ENCODE measurements around the gene COMTD1. TPM values are rescaled to one million over a fixed set of nuclear protein-coding genes. Genes with fewer than 3 reads are reported as not detected.

Gene COMTD1
- total RNA-seq, 1 experiment from 2014 or later: 20.5 TPM

DNA sequence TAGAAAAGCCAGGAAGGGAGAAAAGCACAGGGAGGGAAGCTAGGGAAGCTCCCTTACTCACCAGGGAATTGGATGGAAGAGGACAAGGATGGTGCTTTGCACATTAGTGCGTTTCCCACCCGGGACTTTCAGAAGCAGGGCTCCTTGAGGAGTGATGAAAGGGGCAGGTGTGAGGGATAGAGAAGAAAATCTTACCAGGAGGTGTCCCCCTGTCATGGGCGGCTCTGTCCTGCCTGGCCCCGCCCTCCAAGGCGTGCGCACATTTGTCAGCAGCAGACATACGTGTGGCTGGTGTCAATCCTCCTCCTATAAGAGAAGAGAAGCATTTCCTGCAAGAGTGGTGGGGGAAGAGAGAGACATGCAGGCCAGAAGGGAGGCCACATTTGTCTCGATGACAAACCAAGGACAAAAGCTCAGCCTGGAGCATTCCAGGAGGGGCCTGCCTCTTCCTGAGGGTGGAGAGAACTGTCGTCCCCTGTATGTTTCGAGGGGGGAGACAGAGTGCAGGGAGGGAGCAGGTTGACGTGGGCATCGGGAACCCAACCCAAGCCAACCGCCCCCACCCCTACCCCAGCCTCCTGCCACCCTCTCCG, 47.4 kb upstream of the COMTD1 start:
- Histone ChIP-seq H3K9me3 (ENCODE audit: insufficient read depth, low read depth) (no peaks in the 10 kb centered on the region), H3K27me3 (ENCODE audit: insufficient read depth, low read depth) (no peaks in the 10 kb centered on the region), H3K36me3 (ENCODE audit: low read depth) (no peaks in the 10 kb centered on the region), H3K9me2 (ENCODE audit: insufficient read depth) (no peaks in the 10 kb centered on the region), H3K79me2 (ENCODE audit: low read depth) (0 out of 2 replicates have a peak, but pooled peaks cover under 1% of the 10 kb centered on the region), H4K20me1 (ENCODE audit: insufficient read depth) (no peaks in the 10 kb centered on the region), H3K4me3 (no peak overlapping the region), H3K27ac (no peak overlapping the region), H2AFZ (no peak overlapping the region), H3K4me1 (replicated peaks; ENCODE audit: insufficient read depth) (peaks cover 22% of the 10 kb centered on the region), H3K4me2 (no peak overlapping the region), H3F3A (ENCODE audit: insufficient read depth, low read depth) (peaks cover 8% of the 10 kb centered on the region)
- no TSS peak for BruUV-seq (replicated peaks)
- TF ChIP-seq, protein P1, sequence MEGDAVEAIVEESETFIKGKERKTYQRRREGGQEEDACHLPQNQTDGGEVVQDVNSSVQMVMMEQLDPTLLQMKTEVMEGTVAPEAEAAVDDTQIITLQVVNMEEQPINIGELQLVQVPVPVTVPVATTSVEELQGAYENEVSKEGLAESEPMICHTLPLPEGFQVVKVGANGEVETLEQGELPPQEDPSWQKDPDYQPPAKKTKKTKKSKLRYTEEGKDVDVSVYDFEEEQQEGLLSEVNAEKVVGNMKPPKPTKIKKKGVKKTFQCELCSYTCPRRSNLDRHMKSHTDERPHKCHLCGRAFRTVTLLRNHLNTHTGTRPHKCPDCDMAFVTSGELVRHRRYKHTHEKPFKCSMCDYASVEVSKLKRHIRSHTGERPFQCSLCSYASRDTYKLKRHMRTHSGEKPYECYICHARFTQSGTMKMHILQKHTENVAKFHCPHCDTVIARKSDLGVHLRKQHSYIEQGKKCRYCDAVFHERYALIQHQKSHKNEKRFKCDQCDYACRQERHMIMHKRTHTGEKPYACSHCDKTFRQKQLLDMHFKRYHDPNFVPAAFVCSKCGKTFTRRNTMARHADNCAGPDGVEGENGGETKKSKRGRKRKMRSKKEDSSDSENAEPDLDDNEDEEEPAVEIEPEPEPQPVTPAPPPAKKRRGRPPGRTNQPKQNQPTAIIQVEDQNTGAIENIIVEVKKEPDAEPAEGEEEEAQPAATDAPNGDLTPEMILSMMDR (conservative IDR thresholded peaks at IDR 0.05): no peak
- TF ChIP-seq EZH2 (IDR thresholded peaks at IDR 0.05; ENCODE audit: low read depth): no peak
- no peak for DNase-seq
- ChIA-PET POLR2A (ENCODE audit: unreplicated experiment) (no interaction called here), CTCF (no interaction called here)
- intact Hi-C loops (cut with micrococcal nuclease; ENCODE audit: unreplicated experiment): no loop called here

DNA sequence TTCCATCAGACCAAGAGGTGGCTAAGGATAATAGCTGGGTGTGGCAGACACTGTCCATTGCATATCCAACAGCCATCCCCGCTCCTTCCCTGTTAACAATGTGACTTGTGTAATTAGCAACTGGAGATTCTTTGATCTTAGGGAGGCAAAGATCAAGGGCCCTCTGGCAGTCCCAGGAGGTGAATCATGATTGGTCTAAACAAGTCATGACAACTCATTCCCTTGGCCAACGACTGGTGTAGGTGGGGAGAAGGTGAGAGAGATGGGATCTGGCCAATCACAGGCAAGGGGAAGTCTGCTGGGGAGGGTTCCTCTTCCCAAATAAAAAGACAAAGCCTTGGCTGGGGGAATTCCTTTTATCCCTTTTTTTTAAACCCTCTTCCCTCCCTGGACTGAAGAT, 46.2 kb upstream of the COMTD1 start:
- Histone ChIP-seq H3K9me3 (ENCODE audit: insufficient read depth, low read depth) (no peaks in the 10 kb centered on the region), H3K4me2 (peak overlapping the region; percentile 41; the same call in 1 of the 2 replicates), H3K27me3 (ENCODE audit: insufficient read depth, low read depth) (no peaks in the 10 kb centered on the region), H2AFZ (no peak overlapping the region), H3K4me1 (replicated peaks; ENCODE audit: insufficient read depth) (peaks cover 30% of the 10 kb centered on the region), H3K9me2 (ENCODE audit: insufficient read depth) (no peaks in the 10 kb centered on the region), H4K20me1 (ENCODE audit: insufficient read depth) (no peaks in the 10 kb centered on the region), H3K4me3 (no peak overlapping the region), H3K27ac (peak overlapping the region; percentile 7; the same call in 1 of the 2 replicates), H3F3A (ENCODE audit: insufficient read depth, low read depth) (peaks cover 18% of the 10 kb centered on the region), H3K79me2 (ENCODE audit: low read depth) (0 out of 2 replicates have a peak, but pooled peaks cover 4% of the 10 kb centered on the region), H3K36me3 (ENCODE audit: low read depth) (no peaks in the 10 kb centered on the region)
- peak in 1 of 2 experiments; percentile 79 for DNase-seq
- ChIA-PET POLR2A (ENCODE audit: unreplicated experiment) (no interaction called here), CTCF (no interaction called here)
- no TSS peak for BruUV-seq (replicated peaks)
- intact Hi-C loops (cut with micrococcal nuclease; ENCODE audit: unreplicated experiment): no loop called here
- TF ChIP-seq, protein P1 (conservative IDR thresholded peaks at IDR 0.05): no peak
- TF ChIP-seq EZH2 (IDR thresholded peaks at IDR 0.05; ENCODE audit: low read depth): no peak

DNA sequence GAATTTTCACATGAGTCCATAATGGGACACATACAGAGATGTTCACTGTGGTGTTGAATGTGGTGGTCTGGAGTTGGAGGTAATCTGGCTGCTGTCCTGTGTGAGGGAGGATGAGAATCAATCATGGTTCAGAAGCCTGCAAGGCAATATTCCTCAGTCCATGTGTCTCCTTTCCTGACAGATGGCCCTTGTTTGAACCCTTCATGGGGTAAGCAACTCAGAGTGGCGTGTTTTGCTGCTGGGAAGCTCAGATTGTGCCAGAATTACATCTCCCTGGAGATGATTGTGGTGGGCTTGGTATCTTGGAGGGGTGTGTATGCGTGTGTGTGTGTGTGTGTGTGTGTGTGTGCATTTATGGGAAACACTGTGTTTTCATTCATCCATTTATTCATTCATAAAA, 44.5 kb upstream of the COMTD1 start:
- H3K27ac ChIP-seq: no peak overlapping the region
- peaks cover 43% of the 10 kb centered on the region for H3K4me1 ChIP-seq (replicated peaks; ENCODE audit: insufficient read depth)
- no peak for DNase-seq
- TF ChIP-seq, protein P1 (conservative IDR thresholded peaks at IDR 0.05): no peak
- TF ChIP-seq EZH2 (IDR thresholded peaks at IDR 0.05; ENCODE audit: low read depth): no peak
- no peaks in the 10 kb centered on the region for H4K20me1 ChIP-seq (ENCODE audit: insufficient read depth)
- no peak overlapping the region for H3K4me3 ChIP-seq
- peaks cover 19% of the 10 kb centered on the region for H3F3A ChIP-seq (ENCODE audit: insufficient read depth, low read depth)
- H3K79me2 ChIP-seq (ENCODE audit: low read depth): peaks cover 4% of the 10 kb centered on the region; the same call in 1 of the 2 replicates
- H3K9me3 ChIP-seq (ENCODE audit: insufficient read depth, low read depth): no peaks in the 10 kb centered on the region
- intact Hi-C loops (cut with micrococcal nuclease; ENCODE audit: unreplicated experiment): no loop called here
- no peaks in the 10 kb centered on the region for H3K27me3 ChIP-seq (ENCODE audit: insufficient read depth, low read depth)
- no TSS peak for BruUV-seq (replicated peaks)
- H3K36me3 ChIP-seq (ENCODE audit: low read depth): no peaks in the 10 kb centered on the region
- H3K9me2 ChIP-seq (ENCODE audit: insufficient read depth): no peaks in the 10 kb centered on the region
- H2AFZ ChIP-seq: no peak overlapping the region
- CTCF ChIA-PET: no interaction called here
- no peak overlapping the region for H3K4me2 ChIP-seq
- POLR2A ChIA-PET (ENCODE audit: unreplicated experiment): no interaction called here

All from PC-9 (cell line).